ENCODE results near the gene TEX22.

Gene TEX22

GRCh38 chr14:105461903-105462302 is 63.6 kb downstream of the TEX22 start:
- TF ChIP-seq CTCF (IDR thresholded peaks at IDR 0.05; ENCODE audit: control insufficient read depth, insufficient read depth, low read depth, low read length, missing control alignments), result no peak
- no peak overlapping the region for H3K4me3 ChIP-seq (ENCODE audit: control insufficient read depth, low read depth, low read length)
- DNase-seq (ENCODE audit: low read depth), result no peak

Data from AG09309 (cell line).